Ishikawa (cell line): Measurements from ENCODE around the gene RHOF.

Experiments used
- EP300 ChIP-seq: IDR thresholded peaks from 2 replicates; pipeline ENCODE4 v1.6.1; 2012; ENCODE audit warnings: borderline replicate concordance
- TAF1 ChIP-seq: IDR thresholded peaks from 2 replicates; pipeline ENCODE4 v1.6.1; 2012; ENCODE audit warnings: low read depth, mild to moderate bottlenecking

DNA sequence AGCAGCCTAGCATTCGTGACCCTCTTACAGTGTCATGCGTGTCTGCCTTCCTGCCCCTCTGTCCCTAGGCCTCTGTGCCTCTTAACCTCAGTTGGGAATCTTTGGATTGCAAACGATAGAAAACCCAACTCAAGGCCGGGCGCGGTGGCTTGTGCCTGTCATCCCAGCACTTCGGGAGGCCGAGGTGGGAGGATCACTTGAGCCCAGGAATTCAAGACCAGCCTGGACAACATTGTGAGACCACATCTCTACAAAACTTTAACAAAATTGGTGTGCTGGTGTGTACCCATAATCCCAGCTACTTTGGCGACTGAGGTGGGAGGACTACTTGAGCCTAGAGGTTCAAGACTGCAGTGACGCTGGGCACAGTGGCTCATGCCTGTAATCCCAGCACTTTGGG is 44.2 kb downstream of the RHOF start:
- TF ChIP-seq EP300 (no peak), TAF1 (no peak)
